ENCODE measurements around the gene STK24.

Gene STK24

DNA sequence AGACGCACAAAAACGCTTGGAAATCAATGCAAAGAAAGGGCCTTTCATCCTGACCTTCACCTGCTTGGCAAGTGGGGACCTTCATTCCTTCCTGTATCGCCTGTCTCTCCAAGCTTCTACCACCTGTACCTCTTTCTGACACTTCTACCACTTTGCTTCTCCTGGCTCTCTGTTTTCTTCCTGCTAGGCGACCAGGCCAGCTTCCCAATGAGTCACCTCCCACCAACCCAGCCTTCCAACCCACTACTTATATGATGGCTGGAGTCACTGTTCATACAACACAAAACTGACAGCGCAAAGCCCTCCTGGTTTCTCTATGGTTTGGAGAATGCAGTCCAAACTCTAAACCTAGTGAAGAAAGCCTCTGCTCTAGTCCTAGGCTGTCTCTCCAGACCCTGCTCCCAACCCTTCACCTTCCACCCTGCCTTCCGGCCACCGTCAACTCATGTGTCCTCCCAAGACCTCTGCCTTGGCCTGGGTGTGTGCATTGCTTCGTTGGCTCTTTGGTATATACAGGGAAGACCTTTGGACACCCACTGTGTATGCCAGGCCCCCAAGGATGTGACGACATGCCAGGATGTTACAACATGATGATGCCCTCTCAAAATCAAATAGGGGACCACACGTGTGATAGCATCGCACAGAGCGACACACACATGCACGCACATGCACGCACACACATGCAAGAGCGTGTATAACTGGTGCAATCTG is 148.5 kb downstream of the STK24 start:
- Histone ChIP-seq H3K14ac (ENCODE audit: low read length) (no peak overlapping the region), H3K23ac (ENCODE audit: low read depth, low read length, poor library complexity) (no peak overlapping the region), H4K91ac (ENCODE audit: low read depth, low read length, poor library complexity) (no peak overlapping the region), H4K8ac (ENCODE audit: low read depth, low read length) (no peak overlapping the region), H2AFZ (ENCODE audit: low read length) (no peak overlapping the region), H3K36me3 (replicated peaks in 1 of 2; ENCODE audit: control insufficient read depth in 2 of 2, insufficient read depth in 2 of 2, low read length in 2 of 2) (peaks cover 17 to 71% of the 10 kb centered on the region in 2 donors), H3K9me3 (replicated peaks in 1 of 2; ENCODE audit: control insufficient read depth in 2 of 2, insufficient read depth in 1 of 2, low read depth in 1 of 2, low read length in 2 of 2) (no peaks in the 10 kb centered on the region), H2BK15ac (ENCODE audit: low read length) (no peak overlapping the region), H3K9ac (ENCODE audit: low read depth, low read length, poor library complexity) (no peak overlapping the region), H3K4me3 (ENCODE audit: low read length in 2 of 2) (no peak overlapping the region), H2AK5ac (ENCODE audit: low read depth, low read length) (no peak overlapping the region), H3K79me1 (ENCODE audit: low read depth, low read length) (no peaks in the 10 kb centered on the region), H3K27ac (replicated peaks; ENCODE audit: low read length) (no peak overlapping the region), H3K18ac (ENCODE audit: low read length) (no peak overlapping the region), H2BK5ac (ENCODE audit: low read length) (no peak overlapping the region), H3K4me1 (ENCODE audit: control insufficient read depth in 2 of 2, insufficient read depth in 1 of 2, low read depth in 1 of 2, low read length in 2 of 2) (no peaks in the 10 kb centered on the region), H3K27me3 (ENCODE audit: control insufficient read depth in 3 of 3, insufficient read depth in 3 of 3, low read depth in 1 of 3, low read length in 3 of 3) (no peaks in the 10 kb centered on the region), H2BK120ac (ENCODE audit: low read depth, low read length) (no peak overlapping the region), H3K4ac (ENCODE audit: low read length) (no peak overlapping the region), H2BK12ac (ENCODE audit: low read length) (no peak overlapping the region), H3K4me2 (ENCODE audit: insufficient read depth, low read length, poor library complexity, severe bottlenecking) (no peak overlapping the region)
- no CpG with 5 or more reads among the region's 15 CpGs for WGBS, 2 donors (ENCODE audit: extremely low coverage in 2 of 2, insufficient read length in 2 of 2, insufficient replicate concordance in 1 of 2)
- no peak for DNase-seq (ENCODE audit: low spot score)

- Histone ChIP-seq H4K91ac (ENCODE audit: low read depth, low read length, poor library complexity) (no peak overlapping the region), H2BK5ac (ENCODE audit: low read length) (no peak overlapping the region), H2BK15ac (ENCODE audit: low read length) (no peak overlapping the region), H3K79me1 (ENCODE audit: low read depth, low read length) (no peaks in the 10 kb centered on the region), H2AK5ac (ENCODE audit: low read depth, low read length) (no peak overlapping the region), H3K36me3 (replicated peaks in 1 of 2; ENCODE audit: control insufficient read depth in 2 of 2, insufficient read depth in 2 of 2, low read length in 2 of 2) (peaks cover 18 to 80% of the 10 kb centered on the region in 2 donors), H3K18ac (ENCODE audit: low read length) (no peak overlapping the region), H3K27ac (replicated peaks; ENCODE audit: low read length) (no peak overlapping the region), H3K9me3 (replicated peaks in 1 of 2; ENCODE audit: control insufficient read depth in 2 of 2, insufficient read depth in 1 of 2, low read depth in 1 of 2, low read length in 2 of 2) (no peaks in the 10 kb centered on the region), H3K23ac (ENCODE audit: low read depth, low read length, poor library complexity) (no peak overlapping the region), H3K14ac (ENCODE audit: low read length) (no peak overlapping the region), H3K4me2 (ENCODE audit: insufficient read depth, low read length, poor library complexity, severe bottlenecking) (no peak overlapping the region), H2BK12ac (ENCODE audit: low read length) (no peak overlapping the region), H2AFZ (ENCODE audit: low read length) (no peak overlapping the region), H3K27me3 (ENCODE audit: control insufficient read depth in 3 of 3, insufficient read depth in 3 of 3, low read depth in 1 of 3, low read length in 3 of 3) (no peaks in the 10 kb centered on the region), H3K4ac (ENCODE audit: low read length) (no peak overlapping the region), H3K4me1 (ENCODE audit: control insufficient read depth in 2 of 2, insufficient read depth in 1 of 2, low read depth in 1 of 2, low read length in 2 of 2) (no peaks in the 10 kb centered on the region), H3K9ac (ENCODE audit: low read depth, low read length, poor library complexity) (no peak overlapping the region), H4K8ac (ENCODE audit: low read depth, low read length) (no peak overlapping the region), H3K4me3 (ENCODE audit: low read length in 2 of 2) (no peak overlapping the region), H2BK120ac (ENCODE audit: low read depth, low read length) (no peak overlapping the region)
- WGBS, 2 donors (ENCODE audit: extremely low coverage in 2 of 2, insufficient read length in 2 of 2, insufficient replicate concordance in 1 of 2): no CpG with 5 or more reads among the region's 13 CpGs
- no peak for DNase-seq (ENCODE audit: low spot score)
These were observed 149.4 kb downstream of the STK24 start for GRCh38 chr13:98427331-98427995.

GRCh38 chr13:98423417-98423816 is 153.5 kb downstream of the STK24 start:
- Histone ChIP-seq H3K18ac (ENCODE audit: low read length) (no peak overlapping the region), H3K4me3 (ENCODE audit: low read length in 2 of 2) (no peak overlapping the region), H3K79me1 (ENCODE audit: low read depth, low read length) (no peaks in the 10 kb centered on the region), H4K8ac (ENCODE audit: low read depth, low read length) (no peak overlapping the region), H3K27me3 (ENCODE audit: control insufficient read depth in 3 of 3, insufficient read depth in 3 of 3, low read depth in 1 of 3, low read length in 3 of 3) (no peaks in the 10 kb centered on the region), H3K36me3 (replicated peaks in 1 of 2; ENCODE audit: control insufficient read depth in 2 of 2, insufficient read depth in 2 of 2, low read length in 2 of 2) (peaks cover 23 to 88% of the 10 kb centered on the region in 2 donors), H2BK15ac (ENCODE audit: low read length) (no peak overlapping the region), H3K9me3 (replicated peaks in 1 of 2; ENCODE audit: control insufficient read depth in 2 of 2, insufficient read depth in 1 of 2, low read depth in 1 of 2, low read length in 2 of 2) (no peaks in the 10 kb centered on the region), H4K91ac (ENCODE audit: low read depth, low read length, poor library complexity) (no peak overlapping the region), H3K4ac (ENCODE audit: low read length) (no peak overlapping the region), H3K23ac (ENCODE audit: low read depth, low read length, poor library complexity) (no peak overlapping the region), H3K27ac (replicated peaks; ENCODE audit: low read length) (no peak overlapping the region), H3K4me2 (ENCODE audit: insufficient read depth, low read length, poor library complexity, severe bottlenecking) (no peak overlapping the region), H2AK5ac (ENCODE audit: low read depth, low read length) (no peak overlapping the region), H3K4me1 (ENCODE audit: control insufficient read depth in 2 of 2, insufficient read depth in 1 of 2, low read depth in 1 of 2, low read length in 2 of 2) (no peaks in the 10 kb centered on the region), H2AFZ (ENCODE audit: low read length) (no peak overlapping the region), H2BK120ac (ENCODE audit: low read depth, low read length) (no peak overlapping the region), H3K14ac (ENCODE audit: low read length) (no peak overlapping the region), H3K9ac (ENCODE audit: low read depth, low read length, poor library complexity) (no peak overlapping the region), H2BK12ac (ENCODE audit: low read length) (no peak overlapping the region), H2BK5ac (ENCODE audit: low read length) (no peak overlapping the region)
- DNase-seq (ENCODE audit: low spot score): no peak
- no CpG with 5 or more reads among the region's 7 CpGs for WGBS, 2 donors (ENCODE audit: extremely low coverage in 2 of 2, insufficient read length in 2 of 2, insufficient replicate concordance in 1 of 2)

DNA sequence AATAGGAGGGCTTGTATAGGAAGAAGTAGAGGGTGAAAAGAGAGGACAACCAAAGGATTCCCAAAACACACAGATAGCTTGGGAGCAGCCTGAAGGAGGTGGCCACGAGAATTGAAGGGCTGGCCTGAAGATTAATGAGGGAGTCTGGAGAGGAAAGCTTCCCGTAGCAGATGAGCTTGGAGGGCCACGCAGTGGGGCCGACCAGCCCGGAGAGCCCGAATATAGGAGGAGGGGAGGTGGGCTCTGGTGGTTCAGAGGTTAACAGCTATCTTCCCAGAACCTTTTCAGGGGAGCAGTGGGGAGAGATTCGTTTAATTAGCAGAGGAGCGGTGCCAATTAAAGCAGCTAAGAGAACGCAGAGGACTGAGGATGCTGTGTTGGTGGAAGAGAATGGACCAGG is 154.9 kb downstream of the STK24 start:
- no peak for DNase-seq (ENCODE audit: low spot score)
- no CpG with 5 or more reads among the region's 9 CpGs for WGBS, 2 donors (ENCODE audit: extremely low coverage in 2 of 2, insufficient read length in 2 of 2, insufficient replicate concordance in 1 of 2)
- H2BK15ac ChIP-seq (ENCODE audit: low read length): no peak overlapping the region
- H3K4me2 ChIP-seq (ENCODE audit: insufficient read depth, low read length, poor library complexity, severe bottlenecking): no peak overlapping the region
- no peak overlapping the region for H3K4me3 ChIP-seq (ENCODE audit: low read length in 2 of 2)
- H2BK5ac ChIP-seq (ENCODE audit: low read length): no peak overlapping the region
- no peak overlapping the region for H4K91ac ChIP-seq (ENCODE audit: low read depth, low read length, poor library complexity)
- H3K23ac ChIP-seq (ENCODE audit: low read depth, low read length, poor library complexity): no peak overlapping the region
- no peak overlapping the region for H2BK12ac ChIP-seq (ENCODE audit: low read length)
- H3K9ac ChIP-seq (ENCODE audit: low read depth, low read length, poor library complexity): no peak overlapping the region
- H3K18ac ChIP-seq (ENCODE audit: low read length): no peak overlapping the region
- no peak overlapping the region for H4K8ac ChIP-seq (ENCODE audit: low read depth, low read length)
- no peak overlapping the region for H2BK120ac ChIP-seq (ENCODE audit: low read depth, low read length)
- no peaks in the 10 kb centered on the region for H3K27me3 ChIP-seq (ENCODE audit: control insufficient read depth in 3 of 3, insufficient read depth in 3 of 3, low read depth in 1 of 3, low read length in 3 of 3)
- no peaks in the 10 kb centered on the region for H3K4me1 ChIP-seq (ENCODE audit: control insufficient read depth in 2 of 2, insufficient read depth in 1 of 2, low read depth in 1 of 2, low read length in 2 of 2)
- H3K14ac ChIP-seq (ENCODE audit: low read length): no peak overlapping the region
- H2AFZ ChIP-seq (ENCODE audit: low read length): no peak overlapping the region
- H3K9me3 ChIP-seq (replicated peaks in 1 of 2; ENCODE audit: control insufficient read depth in 2 of 2, insufficient read depth in 1 of 2, low read depth in 1 of 2, low read length in 2 of 2): peaks cover 2 to 6% of the 10 kb centered on the region in 2 donors
- H3K36me3 ChIP-seq (replicated peaks in 1 of 2; ENCODE audit: control insufficient read depth in 2 of 2, insufficient read depth in 2 of 2, low read length in 2 of 2): peaks cover 16 to 86% of the 10 kb centered on the region in 2 donors
- no peak overlapping the region for H3K27ac ChIP-seq (replicated peaks; ENCODE audit: low read length)
- no peaks in the 10 kb centered on the region for H3K79me1 ChIP-seq (ENCODE audit: low read depth, low read length)
- no peak overlapping the region for H3K4ac ChIP-seq (ENCODE audit: low read length)
- H2AK5ac ChIP-seq (ENCODE audit: low read depth, low read length): no peak overlapping the region

Measured in neuronal stem cell (in vitro differentiated cells).